HCT116 (cell line): ENCODE measurements around the gene KCND3.

Source experiments
- POLR2A ChIP-seq: IDR thresholded peaks from 2 replicates; pipeline ENCODE4 v1.7.0; 2011; ENCODE audit warnings: borderline replicate concordance; ENCODE audit not compliant: insufficient read depth, insufficient read length; ENCODE audit errors: extremely low read depth
- RAD21 ChIP-seq: IDR thresholded peaks from 2 replicates; pipeline ENCODE4 v1.6.1; 2012; ENCODE audit warnings: low read depth, mild to moderate bottlenecking
- ZNF274 ChIP-seq: fragments of 200-500 bp; sonication (Bioruptor generic); IDR thresholded peaks from 2 replicates; pipeline ENCODE4 v1.6.1; 2014; ENCODE audit warnings: mild to moderate bottlenecking, low read depth, low read length, inconsistent platforms

GRCh38 chr1:111837393-111837792 lies 152.1 kb downstream of the KCND3 start:
- no peak for TF ChIP-seq ZNF274
- TF ChIP-seq RAD21: no peak
- no peak for TF ChIP-seq POLR2A
